Measurements from ENCODE around the gene HMCN1.

DNA sequence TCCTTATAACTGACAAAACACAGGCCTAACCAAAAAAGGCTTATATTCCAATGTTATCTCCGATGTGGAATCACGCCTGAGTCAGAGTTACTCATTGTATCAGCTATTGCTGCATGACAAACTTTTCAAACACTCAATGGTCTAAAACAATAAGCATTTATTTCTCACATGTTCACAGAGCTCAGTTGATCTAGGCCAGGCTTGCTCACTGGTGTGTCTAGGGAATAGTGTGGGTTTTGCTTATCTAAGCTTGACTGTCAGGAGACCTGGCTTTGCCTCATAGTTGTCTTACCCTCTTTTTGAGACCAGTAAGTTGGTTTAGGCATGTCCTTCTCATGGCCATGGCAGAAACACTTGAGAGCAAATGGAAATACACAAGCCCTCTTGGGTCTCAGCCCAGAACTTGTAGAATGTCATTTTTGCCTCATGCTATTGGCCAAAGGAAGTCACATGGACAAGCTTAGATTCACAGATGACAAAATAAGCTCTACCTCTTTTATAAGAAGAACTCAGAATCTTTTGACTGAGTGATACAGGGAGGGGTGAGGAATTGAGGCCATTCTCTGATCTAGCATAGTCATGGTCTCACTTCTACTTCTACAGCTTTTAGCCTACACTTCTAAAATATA, 130.8 kb downstream of the HMCN1 start:
- no peak for TF ChIP-seq TAF1 (IDR thresholded peaks at IDR 0.05; ENCODE audit: low read depth)
- TF ChIP-seq, protein P1, sequence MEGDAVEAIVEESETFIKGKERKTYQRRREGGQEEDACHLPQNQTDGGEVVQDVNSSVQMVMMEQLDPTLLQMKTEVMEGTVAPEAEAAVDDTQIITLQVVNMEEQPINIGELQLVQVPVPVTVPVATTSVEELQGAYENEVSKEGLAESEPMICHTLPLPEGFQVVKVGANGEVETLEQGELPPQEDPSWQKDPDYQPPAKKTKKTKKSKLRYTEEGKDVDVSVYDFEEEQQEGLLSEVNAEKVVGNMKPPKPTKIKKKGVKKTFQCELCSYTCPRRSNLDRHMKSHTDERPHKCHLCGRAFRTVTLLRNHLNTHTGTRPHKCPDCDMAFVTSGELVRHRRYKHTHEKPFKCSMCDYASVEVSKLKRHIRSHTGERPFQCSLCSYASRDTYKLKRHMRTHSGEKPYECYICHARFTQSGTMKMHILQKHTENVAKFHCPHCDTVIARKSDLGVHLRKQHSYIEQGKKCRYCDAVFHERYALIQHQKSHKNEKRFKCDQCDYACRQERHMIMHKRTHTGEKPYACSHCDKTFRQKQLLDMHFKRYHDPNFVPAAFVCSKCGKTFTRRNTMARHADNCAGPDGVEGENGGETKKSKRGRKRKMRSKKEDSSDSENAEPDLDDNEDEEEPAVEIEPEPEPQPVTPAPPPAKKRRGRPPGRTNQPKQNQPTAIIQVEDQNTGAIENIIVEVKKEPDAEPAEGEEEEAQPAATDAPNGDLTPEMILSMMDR (IDR thresholded peaks at IDR 0.05; ENCODE audit: poor library complexity, severe bottlenecking) = no peak
- TF ChIP-seq POLR2AphosphoS5 (IDR thresholded peaks at IDR 0.05) = no peak
- TF ChIP-seq RAD21 (conservative IDR thresholded peaks at IDR 0.05) = no peak
- no peak for TF ChIP-seq MXI1 (conservative IDR thresholded peaks at IDR 0.05; ENCODE audit: poor library complexity, severe bottlenecking)
- TF ChIP-seq EZH2 (IDR thresholded peaks at IDR 0.05; ENCODE audit: borderline replicate concordance, insufficient read depth, low read length, poor library complexity, severe bottlenecking) = no peak
- TF ChIP-seq, protein P2, sequence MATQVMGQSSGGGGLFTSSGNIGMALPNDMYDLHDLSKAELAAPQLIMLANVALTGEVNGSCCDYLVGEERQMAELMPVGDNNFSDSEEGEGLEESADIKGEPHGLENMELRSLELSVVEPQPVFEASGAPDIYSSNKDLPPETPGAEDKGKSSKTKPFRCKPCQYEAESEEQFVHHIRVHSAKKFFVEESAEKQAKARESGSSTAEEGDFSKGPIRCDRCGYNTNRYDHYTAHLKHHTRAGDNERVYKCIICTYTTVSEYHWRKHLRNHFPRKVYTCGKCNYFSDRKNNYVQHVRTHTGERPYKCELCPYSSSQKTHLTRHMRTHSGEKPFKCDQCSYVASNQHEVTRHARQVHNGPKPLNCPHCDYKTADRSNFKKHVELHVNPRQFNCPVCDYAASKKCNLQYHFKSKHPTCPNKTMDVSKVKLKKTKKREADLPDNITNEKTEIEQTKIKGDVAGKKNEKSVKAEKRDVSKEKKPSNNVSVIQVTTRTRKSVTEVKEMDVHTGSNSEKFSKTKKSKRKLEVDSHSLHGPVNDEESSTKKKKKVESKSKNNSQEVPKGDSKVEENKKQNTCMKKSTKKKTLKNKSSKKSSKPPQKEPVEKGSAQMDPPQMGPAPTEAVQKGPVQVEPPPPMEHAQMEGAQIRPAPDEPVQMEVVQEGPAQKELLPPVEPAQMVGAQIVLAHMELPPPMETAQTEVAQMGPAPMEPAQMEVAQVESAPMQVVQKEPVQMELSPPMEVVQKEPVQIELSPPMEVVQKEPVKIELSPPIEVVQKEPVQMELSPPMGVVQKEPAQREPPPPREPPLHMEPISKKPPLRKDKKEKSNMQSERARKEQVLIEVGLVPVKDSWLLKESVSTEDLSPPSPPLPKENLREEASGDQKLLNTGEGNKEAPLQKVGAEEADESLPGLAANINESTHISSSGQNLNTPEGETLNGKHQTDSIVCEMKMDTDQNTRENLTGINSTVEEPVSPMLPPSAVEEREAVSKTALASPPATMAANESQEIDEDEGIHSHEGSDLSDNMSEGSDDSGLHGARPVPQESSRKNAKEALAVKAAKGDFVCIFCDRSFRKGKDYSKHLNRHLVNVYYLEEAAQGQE (IDR thresholded peaks at IDR 0.05; ENCODE audit: borderline replicate concordance) = no peak
- TF ChIP-seq SMC3 (conservative IDR thresholded peaks at IDR 0.05; ENCODE audit: poor library complexity) = no peak
- no peak for TF ChIP-seq EP300 (conservative IDR thresholded peaks at IDR 0.05; ENCODE audit: poor library complexity, severe bottlenecking)
